ENCODE measurements around the gene CRACDL. TPM values are rescaled to one million over a fixed set of nuclear protein-coding genes. Genes with fewer than 3 reads are reported as not detected.
A peak's percentile ranks its signal among the peaks of the same experiment; 100 is the strongest.

Gene CRACDL
- total RNA-seq, 8 experiments from 2014 or later = 0.11 to 5.5 (median 0.64) TPM; not detected in 2

DNA sequence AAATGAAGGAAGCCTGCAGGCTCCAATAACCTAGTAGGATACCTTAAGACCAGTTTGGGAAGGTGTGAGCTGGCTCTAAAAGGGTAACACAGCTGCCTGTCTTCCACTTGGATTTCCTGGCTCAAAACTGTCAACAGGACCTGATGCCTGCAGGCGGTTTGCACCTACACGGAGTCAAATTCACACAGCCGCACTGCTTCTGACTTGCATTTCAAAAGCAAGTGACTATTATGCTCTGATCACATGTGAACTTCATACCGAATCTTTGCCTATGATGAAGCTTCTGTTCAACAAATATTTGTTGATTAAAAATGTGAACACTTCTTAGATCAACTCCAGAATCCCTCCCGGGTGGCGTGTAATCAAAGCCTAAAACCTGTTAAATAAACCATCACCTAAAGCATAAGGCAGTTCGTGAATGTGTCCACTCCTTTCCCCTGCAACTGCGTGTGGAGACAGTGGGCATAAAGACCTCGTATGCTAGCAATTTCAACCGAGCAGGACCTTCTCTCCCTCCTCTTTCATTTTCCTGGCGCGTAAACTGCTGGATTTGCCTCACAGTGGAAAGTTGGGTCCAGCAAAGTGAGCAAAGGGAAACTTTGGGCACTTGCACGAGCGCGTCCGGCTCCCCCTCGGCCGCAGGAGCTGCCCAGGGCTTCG is 784 bp downstream of the CRACDL start:
- peak in 1 of 8 experiments; percentile 5 for ATAC-seq (replicated peaks in 6 of 8)
- in situ Hi-C loops (cut with MboI; ENCODE audit: low pct_unique_long_range_greater_than_20kb in 2 of 9, low sequenced_read_pairs in 9 of 9, unreplicated experiment in 9 of 9) = no loop called here
- no peak overlapping the region for H3K27ac ChIP-seq
- 6 to 52% (median 24%) methylated on average over 1 to 12 of the region's 19 CpGs; no CpG with 5 or more reads in 1 of the 10 experiments for WGBS, 10 experiments
- peak overlapping the region; percentile 29 to 44 (median 43) for H3K4me3 ChIP-seq
- H3K4me1 ChIP-seq (replicated peaks in 1 of 2) = peaks cover 0 to 5% of the 10 kb centered on the region in 2 donors

- ATAC-seq (replicated peaks in 6 of 8) = no peak
- in situ Hi-C loops (cut with MboI; ENCODE audit: low pct_unique_long_range_greater_than_20kb in 2 of 9, low sequenced_read_pairs in 9 of 9, unreplicated experiment in 9 of 9) = no loop called here
- WGBS, 10 experiments = 60 to 100% (median 67%) methylated on average over 1 to 4 of the region's 10 CpGs; no CpG with 5 or more reads in 6 of the 10 experiments
- Histone ChIP-seq H3K4me1 (replicated peaks in 1 of 2) (peaks cover 0 to 5% of the 10 kb centered on the region in 2 donors), H3K4me3 (no peak overlapping the region), H3K27ac (no peak overlapping the region)
These were observed 3.2 kb downstream of the CRACDL start for GRCh38 chr2:98932778-98933343.

DNA sequence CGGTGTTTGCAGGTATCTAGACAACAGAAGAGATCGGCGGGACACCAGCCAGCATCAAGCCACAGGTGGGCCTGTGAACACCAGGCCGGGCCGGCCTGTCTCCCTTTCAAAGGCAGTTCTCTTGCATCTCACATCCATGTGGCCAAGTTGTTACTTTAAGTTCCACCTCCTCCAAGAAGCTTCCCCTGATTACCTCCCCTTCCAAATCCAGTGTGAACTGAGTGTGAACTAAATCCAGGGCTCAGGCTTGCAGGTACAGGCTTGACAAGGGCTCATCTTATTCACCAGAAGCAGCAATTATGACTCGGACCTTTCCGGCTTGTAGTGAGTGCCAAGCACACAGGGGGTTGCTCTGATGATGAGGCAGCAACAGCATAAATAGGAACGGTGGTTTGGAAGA is 3.9 kb downstream of the CRACDL start:
- 59 to 93% (median 82%) methylated on average over 1 to 8 of the region's 8 CpGs; no CpG with 5 or more reads in 3 of the 10 experiments for WGBS, 10 experiments
- Histone ChIP-seq H3K4me1 (replicated peaks in 1 of 2) (peaks cover 0 to 5% of the 10 kb centered on the region in 2 donors), H3K27ac (no peak overlapping the region), H3K4me3 (no peak overlapping the region)
- no peak for ATAC-seq (replicated peaks in 6 of 8)
- in situ Hi-C loops (cut with MboI; ENCODE audit: low pct_unique_long_range_greater_than_20kb in 2 of 9, low sequenced_read_pairs in 9 of 9, unreplicated experiment in 9 of 9) = no loop called here

GRCh38 chr2:98931596-98931995 is 4.4 kb downstream of the CRACDL start:
- H3K4me1 ChIP-seq (replicated peaks in 1 of 2) = peaks cover 0 to 5% of the 10 kb centered on the region in 2 donors
- 0 to 94% (median 46%) methylated on average over 1 to 3 of the region's 3 CpGs; no CpG with 5 or more reads in 2 of the 10 experiments for WGBS, 10 experiments
- ATAC-seq (replicated peaks in 6 of 8) = no peak
- no peak overlapping the region for H3K27ac ChIP-seq
- H3K4me3 ChIP-seq = no peak overlapping the region
- in situ Hi-C loops (cut with MboI; ENCODE audit: low pct_unique_long_range_greater_than_20kb in 2 of 9, low sequenced_read_pairs in 9 of 9, unreplicated experiment in 9 of 9) = no loop called here

DNA sequence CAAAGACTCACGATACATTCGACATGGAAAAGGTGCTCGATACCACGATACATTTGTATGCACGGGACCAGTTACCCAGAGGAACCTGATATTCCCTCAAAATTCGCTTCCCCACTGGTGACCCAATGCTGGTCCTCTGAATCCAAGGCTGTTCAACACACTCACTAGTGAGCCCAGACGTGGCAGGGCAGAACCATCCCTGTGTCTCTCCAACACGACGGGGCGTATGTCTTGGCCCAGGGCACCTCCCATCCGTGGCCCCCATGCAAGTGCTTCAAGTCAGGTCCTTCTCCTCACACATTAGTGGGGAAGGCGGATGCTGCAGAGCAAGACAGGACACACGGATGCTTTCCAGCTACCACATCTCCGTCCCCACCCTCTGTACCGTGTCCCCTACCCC is 6.1 kb downstream of the CRACDL start:
- in situ Hi-C loops (cut with MboI; ENCODE audit: low pct_unique_long_range_greater_than_20kb in 2 of 9, low sequenced_read_pairs in 9 of 9, unreplicated experiment in 9 of 9) = no loop called here
- no peak for ATAC-seq (replicated peaks in 6 of 8)
- 40 to 100% (median 84%) methylated on average over 1 to 6 of the region's 15 CpGs; no CpG with 5 or more reads in 4 of the 10 experiments for WGBS, 10 experiments
- Histone ChIP-seq H3K27ac (no peak overlapping the region), H3K4me3 (no peak overlapping the region), H3K4me1 (replicated peaks in 1 of 2) (no peaks in the 10 kb centered on the region)

DNA sequence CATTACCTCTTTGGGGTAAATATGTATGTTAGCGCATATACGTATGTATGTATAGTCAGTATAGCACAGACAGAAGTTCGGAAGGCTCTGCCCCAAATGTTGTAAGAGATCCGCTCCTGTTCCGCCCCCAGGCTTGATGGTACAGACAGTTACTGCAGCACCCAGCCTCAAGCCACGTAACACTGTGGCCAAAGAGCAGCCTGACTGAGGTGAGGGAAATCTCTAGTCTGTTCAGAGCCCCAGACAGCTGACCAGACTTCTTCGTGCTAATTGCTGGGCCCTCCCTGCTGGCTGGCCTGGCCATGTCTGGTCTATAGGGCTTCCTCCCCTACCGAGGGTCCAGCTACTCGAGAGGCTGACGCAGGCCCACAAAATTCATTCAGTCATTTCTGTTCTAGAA is 7.8 kb downstream of the CRACDL start:
- Histone ChIP-seq H3K4me3 (no peak overlapping the region), H3K27ac (no peak overlapping the region), H3K4me1 (replicated peaks in 1 of 2) (no peaks in the 10 kb centered on the region)
- ATAC-seq (replicated peaks in 6 of 8) = no peak
- WGBS, 10 experiments = 67 to 100% (median 89%) methylated on average over 2 to 4 of the region's 10 CpGs; no CpG with 5 or more reads in 2 of the 10 experiments
- in situ Hi-C loops (cut with MboI; ENCODE audit: low pct_unique_long_range_greater_than_20kb in 2 of 9, low sequenced_read_pairs in 9 of 9, unreplicated experiment in 9 of 9) = no loop called here

GRCh38 chr2:98927027-98927426 is 9.0 kb downstream of the CRACDL start:
- in situ Hi-C loops (cut with MboI; ENCODE audit: low pct_unique_long_range_greater_than_20kb in 2 of 9, low sequenced_read_pairs in 9 of 9, unreplicated experiment in 9 of 9) = no loop called here
- whole genome bisulfite sequencing, 10 experiments = 40 to 100% (median 87%) methylated on average over 1 to 9 of the region's 13 CpGs; no CpG with 5 or more reads in 3 of the 10 experiments

GRCh38 chr2:98926601-98927000 is 9.4 kb downstream of the CRACDL start:
- Histone ChIP-seq H3K27ac (no peak overlapping the region), H3K4me1 (replicated peaks in 1 of 2) (no peaks in the 10 kb centered on the region), H3K4me3 (no peak overlapping the region)
- in situ Hi-C loops (cut with MboI; ENCODE audit: low pct_unique_long_range_greater_than_20kb in 2 of 9, low sequenced_read_pairs in 9 of 9, unreplicated experiment in 9 of 9) = no loop called here
- 10 to 90% (median 72%) methylated on average over 2 to 10 of the region's 12 CpGs; no CpG with 5 or more reads in 4 of the 10 experiments for WGBS, 10 experiments
- peak in 4 of 8 experiments; percentile 31 to 91 (median 60) for ATAC-seq (replicated peaks in 6 of 8)

More at GRCh38 chr2:98927027-98927426, 9.0 kb downstream of the CRACDL start:
- Histone ChIP-seq H3K4me3 (no peak overlapping the region), H3K27ac (no peak overlapping the region), H3K4me1 (replicated peaks in 1 of 2) (no peaks in the 10 kb centered on the region)
- ATAC-seq (replicated peaks in 6 of 8) = peak in 2 of 8 experiments; percentile 17 to 65

GRCh38 chr2:98924910-98925309 is 11.1 kb downstream of the CRACDL start:
- H3K27ac ChIP-seq = no peak overlapping the region
- no peaks in the 10 kb centered on the region for H3K4me1 ChIP-seq (replicated peaks in 1 of 2)
- no peak overlapping the region for H3K4me3 ChIP-seq
- in situ Hi-C loops (cut with MboI; ENCODE audit: low pct_unique_long_range_greater_than_20kb in 2 of 9, low sequenced_read_pairs in 9 of 9, unreplicated experiment in 9 of 9) = loop anchor here in 1 of 9 experiments (25.0 kb wide), 1 partner anchor 112 kb away; no protein-coding TSS in a partner anchor
- no peak for ATAC-seq (replicated peaks in 6 of 8)
- WGBS, 10 experiments = 8% methylated on average over 2 of the region's 4 CpGs; no CpG with 5 or more reads in 9 of the 10 experiments

GRCh38 chr2:98924038-98924830 is 11.8 kb downstream of the CRACDL start:
- no peak overlapping the region for H3K4me3 ChIP-seq
- H3K4me1 ChIP-seq (replicated peaks in 1 of 2) = no peaks in the 10 kb centered on the region
- 10 to 100% (median 87%) methylated on average over 1 to 3 of the region's 4 CpGs; no CpG with 5 or more reads in 6 of the 10 experiments for WGBS, 10 experiments
- ATAC-seq (replicated peaks in 6 of 8) = no peak
- no peak overlapping the region for H3K27ac ChIP-seq
- in situ Hi-C loops (cut with MboI; ENCODE audit: low pct_unique_long_range_greater_than_20kb in 2 of 9, low sequenced_read_pairs in 9 of 9, unreplicated experiment in 9 of 9) = loop anchor here in 1 of 9 experiments (25.0 kb wide), 1 partner anchor 113 kb away; no protein-coding TSS in a partner anchor

- no peak for ATAC-seq (replicated peaks in 6 of 8)
- WGBS, 10 experiments = 33 to 100% (median 80%) methylated on average over 1 of the region's 1 CpG; no CpG with 5 or more reads in 3 of the 10 experiments
- in situ Hi-C loops (cut with MboI; ENCODE audit: low pct_unique_long_range_greater_than_20kb in 2 of 9, low sequenced_read_pairs in 9 of 9, unreplicated experiment in 9 of 9) = loop anchor here in 1 of 9 experiments (25.0 kb wide), 1 partner anchor 114 kb away; no protein-coding TSS in a partner anchor
- H3K27ac ChIP-seq = no peak overlapping the region
- no peak overlapping the region for H3K4me3 ChIP-seq
- no peaks in the 10 kb centered on the region for H3K4me1 ChIP-seq (replicated peaks in 1 of 2)
These were observed 12.6 kb downstream of the CRACDL start for GRCh38 chr2:98923244-98923940.

DNA sequence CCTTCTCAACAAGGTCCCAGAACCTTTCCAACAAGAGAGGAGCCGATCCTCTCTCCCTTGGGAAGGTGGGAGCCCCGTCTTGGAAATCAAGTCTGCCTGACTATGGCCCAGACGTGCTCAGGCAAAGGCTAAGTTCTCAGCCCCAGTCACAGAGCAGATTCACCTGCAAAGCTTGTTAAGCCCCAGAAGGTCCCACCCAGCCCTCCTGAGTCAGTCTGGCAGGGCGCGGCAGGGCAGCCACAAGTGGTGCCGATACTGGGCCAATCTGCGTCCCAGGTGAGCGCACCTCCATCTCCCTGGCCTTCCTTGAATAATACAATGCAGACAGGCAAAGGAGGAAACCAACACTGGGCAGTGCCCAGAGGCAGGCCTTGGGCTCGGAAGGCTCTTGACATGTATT is 15.0 kb downstream of the CRACDL start:
- in situ Hi-C loops (cut with MboI; ENCODE audit: low pct_unique_long_range_greater_than_20kb in 2 of 9, low sequenced_read_pairs in 9 of 9, unreplicated experiment in 9 of 9) = loop anchor here in 1 of 9 experiments (25.0 kb wide), 1 partner anchor 116 kb away; no protein-coding TSS in a partner anchor
- no peak for ATAC-seq (replicated peaks in 6 of 8)
- Histone ChIP-seq H3K4me3 (no peak overlapping the region), H3K4me1 (replicated peaks in 1 of 2) (no peaks in the 10 kb centered on the region), H3K27ac (no peak overlapping the region)
- WGBS, 10 experiments = 0 to 90% (median 50%) methylated on average over 1 to 2 of the region's 9 CpGs; no CpG with 5 or more reads in 6 of the 10 experiments

All from motor neuron (in vitro differentiated cells).